Breast epithelium (tissue), 3 donors: Measurements from ENCODE around the gene KLHL18.

Experiments
- CTCF ChIP-seq, 3 donors: fragments of 450-650 bp; IDR thresholded peaks; one replicate each; pipeline ENCODE4 v1.5.1; 2016 to 2017; ENCODE audit warnings: antibody characterized with exemption in 3 of 3, mild to moderate bottlenecking in 3 of 3, moderate library complexity in 3 of 3
- POLR2A ChIP-seq: fragments of 450-650 bp; IDR thresholded peaks from one replicate; pipeline ENCODE4 v1.6.1; 2016; ENCODE audit warnings: antibody characterized with exemption, mild to moderate bottlenecking, moderate library complexity

- TF ChIP-seq POLR2A = no peak
- TF ChIP-seq CTCF (IDR thresholded peaks at IDR 0.05) = no peak
Observed at GRCh38 chr3:47313341-47314055, 30.8 kb downstream of the KLHL18 start.
